KMS-11 (cell line): ENCODE data around the gene PRPF6.

Experiments
- H2AFZ ChIP-seq: fragments of 200-600 bp; sonication (generic); 2 replicates; pipeline ENCODE4 v1.6.1; 2016; ENCODE audit warnings: antibody characterized with exemption, mixed run types, low read depth
- H3K27ac ChIP-seq: fragments of 200-600 bp; sonication (generic); 2 replicates; pipeline ENCODE4 v1.6.1; 2016; ENCODE audit warnings: mild to moderate bottlenecking, mixed run types
- H3K27me3 ChIP-seq: fragments of 200-600 bp; sonication (generic); 2 replicates; pipeline ENCODE4 v1.6.1; 2017; ENCODE audit warnings: mild to moderate bottlenecking, low read depth, mixed run types, moderate library complexity; ENCODE audit not compliant: insufficient read depth
- H3K36me3 ChIP-seq: fragments of 200-600 bp; sonication (generic); 2 replicates; pipeline ENCODE4 v1.6.1; 2017; ENCODE audit warnings: mild to moderate bottlenecking, mixed run types; ENCODE audit not compliant: insufficient read depth
- H3K4me1 ChIP-seq: fragments of 200-600 bp; sonication (generic); 2 replicates; pipeline ENCODE4 v1.6.1; 2016; ENCODE audit warnings: mild to moderate bottlenecking, low read depth, mixed run types; ENCODE audit not compliant: poor library complexity, severe bottlenecking
- H3K4me2 ChIP-seq: fragments of 200-600 bp; sonication (generic); 2 replicates; pipeline ENCODE4 v1.7.0; 2016; ENCODE audit warnings: mild to moderate bottlenecking, mixed run types
- H3K4me3 ChIP-seq: fragments of 200-600 bp; sonication (generic); IDR thresholded peaks from 2 replicates; pipeline ENCODE4 v1.6.1; 2017; ENCODE audit warnings: low read depth, low read length, mixed read lengths; ENCODE audit not compliant: insufficient read depth
- H3K79me2 ChIP-seq: fragments of 200-600 bp; sonication (generic); 2 replicates; pipeline ENCODE4 v1.6.1; 2016; ENCODE audit warnings: low read depth, mixed run types; ENCODE audit not compliant: insufficient read depth
- H3K9ac ChIP-seq: fragments of 200-600 bp; sonication (generic); 2 replicates; pipeline ENCODE4 v1.6.1; 2016; ENCODE audit warnings: mild to moderate bottlenecking, mixed run types
- H4K20me1 ChIP-seq: fragments of 200-600 bp; sonication (generic); 2 replicates; pipeline ENCODE4 v1.6.1; 2016; ENCODE audit warnings: mild to moderate bottlenecking, mixed run types; ENCODE audit not compliant: insufficient read depth
- TF ChIP-seq, protein P1 (sequence below): fragments of 200-600 bp; sonication (generic); conservative IDR thresholded peaks from 2 replicates; pipeline ENCODE4 v1.6.1; 2017; ENCODE audit warnings: low read depth, mild to moderate bottlenecking, antibody characterized with exemption, low read length, moderate library complexity, mixed read lengths

PRPF6 gene

DNA sequence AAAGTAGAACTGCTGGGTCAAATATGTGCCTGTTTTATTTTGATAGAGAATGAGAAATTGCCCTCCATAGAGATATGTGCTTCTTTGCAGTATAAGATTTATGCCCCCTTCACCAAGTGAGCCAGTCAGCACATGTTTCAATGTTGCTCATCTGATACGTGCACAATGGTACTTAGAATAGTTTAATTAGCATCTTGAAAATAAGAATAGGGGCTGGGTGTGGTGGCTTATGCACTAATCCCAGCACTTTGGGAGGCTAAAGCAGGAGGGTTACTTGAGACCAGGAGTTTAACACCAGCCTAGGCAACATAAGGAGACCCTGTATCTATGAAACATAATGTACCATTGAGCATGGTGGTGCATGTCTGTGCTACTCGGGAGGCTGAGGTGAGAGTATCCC, 34.7 kb downstream of the PRPF6 start:
- TF ChIP-seq, protein P1, sequence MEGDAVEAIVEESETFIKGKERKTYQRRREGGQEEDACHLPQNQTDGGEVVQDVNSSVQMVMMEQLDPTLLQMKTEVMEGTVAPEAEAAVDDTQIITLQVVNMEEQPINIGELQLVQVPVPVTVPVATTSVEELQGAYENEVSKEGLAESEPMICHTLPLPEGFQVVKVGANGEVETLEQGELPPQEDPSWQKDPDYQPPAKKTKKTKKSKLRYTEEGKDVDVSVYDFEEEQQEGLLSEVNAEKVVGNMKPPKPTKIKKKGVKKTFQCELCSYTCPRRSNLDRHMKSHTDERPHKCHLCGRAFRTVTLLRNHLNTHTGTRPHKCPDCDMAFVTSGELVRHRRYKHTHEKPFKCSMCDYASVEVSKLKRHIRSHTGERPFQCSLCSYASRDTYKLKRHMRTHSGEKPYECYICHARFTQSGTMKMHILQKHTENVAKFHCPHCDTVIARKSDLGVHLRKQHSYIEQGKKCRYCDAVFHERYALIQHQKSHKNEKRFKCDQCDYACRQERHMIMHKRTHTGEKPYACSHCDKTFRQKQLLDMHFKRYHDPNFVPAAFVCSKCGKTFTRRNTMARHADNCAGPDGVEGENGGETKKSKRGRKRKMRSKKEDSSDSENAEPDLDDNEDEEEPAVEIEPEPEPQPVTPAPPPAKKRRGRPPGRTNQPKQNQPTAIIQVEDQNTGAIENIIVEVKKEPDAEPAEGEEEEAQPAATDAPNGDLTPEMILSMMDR, result no peak
- Histone ChIP-seq H3K27me3 (no peaks in the 10 kb centered on the region), H3K4me3 (no peak overlapping the region), H3K4me2 (no peak overlapping the region), H2AFZ (no peak overlapping the region), H4K20me1 (no peaks in the 10 kb centered on the region), H3K36me3 (peaks cover 8% of the 10 kb centered on the region; the same call in 1 of the 2 replicates), H3K27ac (no peak overlapping the region), H3K79me2 (no peaks in the 10 kb centered on the region), H3K9ac (no peak overlapping the region), H3K4me1 (no peaks in the 10 kb centered on the region)

DNA sequence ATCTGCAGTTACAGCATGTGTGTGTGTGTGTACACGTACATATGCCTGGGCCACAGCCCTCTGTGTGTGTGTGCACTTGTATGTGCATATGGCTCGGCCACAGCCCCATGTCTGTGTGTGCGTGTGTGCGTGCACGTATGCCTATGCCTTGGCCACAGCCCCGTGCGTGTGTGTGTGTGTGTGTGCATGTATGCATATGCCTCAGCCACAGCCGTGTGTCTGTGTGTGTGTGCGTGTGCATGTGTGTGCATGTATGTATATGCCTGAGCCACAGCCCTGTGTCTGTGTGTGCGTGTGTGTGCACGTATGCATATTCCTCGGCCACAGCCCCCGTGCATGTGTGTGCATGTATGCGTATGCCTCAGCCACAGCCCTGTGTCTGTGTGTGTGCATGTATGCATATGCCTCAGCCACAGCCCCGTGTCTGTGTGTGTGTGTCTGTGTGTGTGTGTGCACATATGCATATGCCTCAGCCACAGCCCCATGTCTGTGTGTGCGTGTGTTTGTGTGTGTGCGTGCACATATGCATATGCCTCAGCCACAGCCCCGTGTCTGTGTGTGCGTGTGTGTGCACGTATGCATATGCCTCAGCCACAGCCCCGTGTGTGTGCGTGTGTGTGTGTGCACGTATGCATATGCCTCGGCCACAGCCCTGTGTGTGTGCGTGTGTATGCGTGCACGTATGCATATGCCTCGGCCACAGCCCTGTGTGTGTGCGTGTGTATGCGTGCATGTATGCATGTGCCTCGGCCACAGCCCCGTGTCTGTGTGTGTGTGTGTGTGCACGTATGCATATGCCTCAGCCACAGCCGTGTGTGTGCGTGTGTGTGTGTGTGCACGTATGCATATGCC, 40.4 kb downstream of the PRPF6 start:
- TF ChIP-seq, protein P1, result no peak

DNA sequence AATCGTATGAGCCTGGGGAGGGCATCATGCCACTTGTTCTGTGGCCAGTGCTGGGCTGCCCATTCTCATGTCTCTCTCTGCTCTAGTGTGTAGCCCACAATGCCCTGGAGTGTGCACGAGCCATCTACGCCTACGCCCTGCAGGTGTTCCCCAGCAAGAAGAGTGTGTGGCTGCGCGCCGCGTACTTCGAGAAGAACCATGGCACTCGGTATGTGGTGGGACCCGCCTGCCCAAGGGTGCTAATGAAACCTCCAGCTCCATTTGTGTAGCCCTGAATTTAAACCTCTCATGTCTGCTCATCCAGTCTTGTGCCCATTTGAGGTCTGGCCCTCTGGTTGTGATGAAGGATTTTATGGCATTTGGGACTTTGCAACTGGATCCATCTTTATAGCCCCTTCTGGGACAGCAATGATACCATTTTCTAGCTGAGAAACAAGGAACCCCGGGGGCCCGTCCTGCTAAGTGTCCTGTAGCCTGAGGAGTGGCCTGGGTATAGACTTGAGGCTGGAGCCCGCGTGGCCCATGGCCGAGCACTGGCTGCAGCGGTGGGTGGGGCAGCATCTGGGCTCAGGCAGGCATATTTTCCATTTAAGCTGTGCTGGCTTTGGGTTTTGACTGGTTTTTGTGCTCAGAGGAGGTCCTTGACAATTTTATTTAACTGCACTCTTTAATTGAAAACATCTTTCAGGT, 41.9 kb downstream of the PRPF6 start:
- TF ChIP-seq, protein P1, result no peak
- H3K27ac ChIP-seq, result no peak overlapping the region
- no peak overlapping the region for H2AFZ ChIP-seq
- no peaks in the 10 kb centered on the region for H3K27me3 ChIP-seq
- H4K20me1 ChIP-seq, result no peaks in the 10 kb centered on the region
- H3K9ac ChIP-seq, result no peak overlapping the region
- H3K79me2 ChIP-seq, result no peaks in the 10 kb centered on the region
- no peaks in the 10 kb centered on the region for H3K36me3 ChIP-seq
- H3K4me1 ChIP-seq, result no peaks in the 10 kb centered on the region
- H3K4me2 ChIP-seq, result no peak overlapping the region
- H3K4me3 ChIP-seq, result no peak overlapping the region

More for the DNA sequence above, 40.4 kb downstream of the PRPF6 start:
- Histone ChIP-seq H4K20me1 (no peaks in the 10 kb centered on the region), H3K4me2 (no peak overlapping the region), H3K27me3 (no peaks in the 10 kb centered on the region), H3K4me3 (no peak overlapping the region), H3K27ac (no peak overlapping the region), H3K9ac (no peak overlapping the region), H3K4me1 (no peaks in the 10 kb centered on the region), H3K36me3 (no peaks in the 10 kb centered on the region), H2AFZ (no peak overlapping the region), H3K79me2 (no peaks in the 10 kb centered on the region)

DNA sequence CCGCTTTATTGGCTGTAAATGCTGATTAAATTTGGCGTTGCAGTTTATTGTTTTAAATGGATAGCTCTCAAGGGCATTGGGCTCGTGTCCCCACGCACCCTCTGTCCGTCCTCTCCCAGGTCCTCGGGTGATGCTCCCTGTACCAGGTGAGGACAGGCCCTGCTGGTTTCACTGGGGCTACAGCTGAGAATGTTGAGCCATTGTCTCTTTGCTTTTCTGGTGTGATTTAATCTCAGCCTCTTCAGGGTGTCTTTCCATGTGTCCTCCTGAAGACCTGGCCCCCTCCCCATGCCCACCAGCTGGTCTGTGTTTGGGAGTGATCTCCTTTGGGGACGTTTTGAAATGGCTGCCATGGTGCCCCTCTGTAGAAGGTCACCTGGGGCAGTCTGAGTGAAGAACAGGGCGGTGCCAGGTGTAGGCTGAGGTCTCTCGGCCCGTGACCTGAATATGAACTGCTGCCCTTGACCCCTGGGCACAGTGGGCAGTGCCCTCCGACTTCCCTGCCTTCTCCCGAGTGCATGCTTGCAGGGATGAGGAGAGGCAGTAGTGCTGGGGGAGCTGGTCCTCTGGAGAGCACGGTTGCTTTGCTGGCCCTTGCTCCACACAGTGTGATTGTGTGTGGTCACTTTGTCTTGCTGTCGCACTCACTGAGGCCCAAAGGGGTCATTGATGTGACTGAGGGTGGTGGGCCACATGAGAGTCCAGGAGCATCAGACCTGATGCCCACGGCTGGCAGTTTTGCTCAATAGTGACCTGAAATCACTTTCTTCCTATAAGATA, 42.6 kb downstream of the PRPF6 start:
- Histone ChIP-seq H3K27ac (no peak overlapping the region), H3K4me1 (no peaks in the 10 kb centered on the region), H2AFZ (no peak overlapping the region), H3K36me3 (no peaks in the 10 kb centered on the region), H3K4me2 (no peak overlapping the region), H3K9ac (no peak overlapping the region), H3K27me3 (no peaks in the 10 kb centered on the region), H3K79me2 (no peaks in the 10 kb centered on the region), H4K20me1 (no peaks in the 10 kb centered on the region), H3K4me3 (no peak overlapping the region)
- TF ChIP-seq, protein P1, result no peak
